ENCODE results near the gene B3GALNT2.
"Not testable (repeated sequence)": the region's sequence is repeated elsewhere in the genome, so short reads cannot be mapped to it uniquely, and the experiment has no call there.

The B3GALNT2 gene

DNA sequence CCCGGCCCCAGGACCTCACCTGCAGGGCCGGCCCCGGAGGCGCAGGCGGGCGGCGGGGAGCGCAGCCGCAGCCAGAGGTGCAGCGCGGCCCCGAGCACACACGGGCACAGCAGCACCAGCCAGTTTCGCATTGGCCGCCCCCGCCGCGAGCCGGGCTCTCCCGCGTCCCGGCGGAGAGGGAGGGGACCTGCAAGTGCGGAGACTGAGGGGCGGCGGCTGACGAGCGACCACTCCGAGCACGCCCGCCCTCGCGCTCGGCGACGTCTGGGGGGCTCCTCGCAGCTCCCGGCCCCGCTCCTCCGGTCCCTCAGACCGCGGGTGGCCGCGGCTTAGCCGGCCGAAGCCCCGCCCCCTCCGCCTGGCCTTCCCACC lies at the start of gene B3GALNT2:
TSS of gene B3GALNT2 (minus strand) at position 331 of the 372 bp plus-strand sequence. CDS start at position 131, 200 bp downstream.
- Mint-ChIP-seq H3K9me3 (no peaks in the 10 kb centered on the region), H3K4me3 (peak within 1 kb of the TSS; percentile 88), H3K27me3 (ENCODE audit: low read depth) (peaks cover 4% of the 10 kb centered on the region), H3K36me3 (ENCODE audit: low read depth) (peaks cover 3% of the 10 kb centered on the region), H3K4me1 (ENCODE audit: low read depth) (peaks cover 24% of the 10 kb centered on the region), H3K27ac (peak within 1 kb of the TSS; percentile 92)
- DNase-seq (ENCODE audit: low spot score), result no peak

DNA sequence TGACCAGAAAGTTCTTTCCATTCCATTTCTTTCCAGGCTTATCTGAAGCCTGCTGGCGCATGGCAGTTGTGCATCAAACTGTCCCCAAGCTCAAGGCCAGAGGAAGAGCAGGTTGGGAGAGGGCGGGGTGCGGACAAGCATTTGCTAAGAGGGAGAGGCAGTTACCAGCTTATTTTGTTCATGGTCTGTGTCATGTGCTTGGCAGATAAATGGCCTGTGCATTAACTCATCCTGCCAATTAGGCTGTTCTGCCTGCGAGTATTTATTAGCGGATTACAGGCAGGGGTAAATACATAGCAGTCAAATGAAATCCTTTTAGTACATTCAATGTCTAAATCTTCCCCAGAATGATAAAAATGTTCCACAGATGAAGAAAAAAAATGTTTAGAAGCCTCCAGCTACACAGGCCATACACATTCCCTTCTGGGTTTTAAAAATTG lies 48.9 kb upstream of the B3GALNT2 start:
- Mint-ChIP-seq H3K27me3 (ENCODE audit: low read depth) (no peaks in the 10 kb centered on the region), H3K4me3 (no peak overlapping the region), H3K4me1 (ENCODE audit: low read depth) (no peaks in the 10 kb centered on the region), H3K36me3 (ENCODE audit: low read depth) (no peaks in the 10 kb centered on the region), H3K9me3 (no peaks in the 10 kb centered on the region), H3K27ac (no peak overlapping the region)
- DNase-seq (ENCODE audit: low spot score), result no peak

DNA sequence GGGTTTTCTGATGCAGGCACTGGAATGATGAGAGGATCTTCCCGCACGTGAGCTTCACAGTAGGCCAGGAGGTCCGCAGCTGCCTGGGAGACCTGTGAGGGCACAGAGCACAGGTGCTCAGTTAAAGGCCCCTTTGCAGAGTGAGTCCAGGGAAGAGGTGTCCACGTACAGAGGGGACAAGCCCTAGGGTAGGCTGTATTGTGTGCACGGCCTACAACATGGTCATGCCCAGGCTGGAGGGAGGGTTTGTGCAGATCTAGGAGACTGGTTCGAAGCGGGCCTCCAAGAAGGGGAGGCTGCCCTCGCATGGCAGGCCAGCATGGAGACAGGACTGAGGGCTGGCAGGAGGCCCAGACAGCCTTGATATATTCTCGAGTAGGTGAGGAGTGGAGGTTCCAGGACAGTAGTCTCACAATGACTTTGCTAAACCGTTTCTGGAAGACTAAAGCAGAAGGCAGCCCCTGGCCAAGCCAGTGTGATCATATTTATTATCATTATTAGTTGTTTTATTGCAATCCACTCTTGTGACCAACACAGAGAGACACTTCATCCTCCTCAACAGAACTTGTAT lies 48.0 kb upstream of the B3GALNT2 start:
- H3K4me3 Mint-ChIP-seq, result no peak overlapping the region
- no peak overlapping the region for H3K27ac Mint-ChIP-seq
- peaks cover 3% of the 10 kb centered on the region for H3K27me3 Mint-ChIP-seq (ENCODE audit: low read depth)
- no peaks in the 10 kb centered on the region for H3K9me3 Mint-ChIP-seq
- H3K4me1 Mint-ChIP-seq (ENCODE audit: low read depth), result no peaks in the 10 kb centered on the region
- H3K36me3 Mint-ChIP-seq (ENCODE audit: low read depth), result no peaks in the 10 kb centered on the region
- DNase-seq (ENCODE audit: low spot score), result no peak

DNA sequence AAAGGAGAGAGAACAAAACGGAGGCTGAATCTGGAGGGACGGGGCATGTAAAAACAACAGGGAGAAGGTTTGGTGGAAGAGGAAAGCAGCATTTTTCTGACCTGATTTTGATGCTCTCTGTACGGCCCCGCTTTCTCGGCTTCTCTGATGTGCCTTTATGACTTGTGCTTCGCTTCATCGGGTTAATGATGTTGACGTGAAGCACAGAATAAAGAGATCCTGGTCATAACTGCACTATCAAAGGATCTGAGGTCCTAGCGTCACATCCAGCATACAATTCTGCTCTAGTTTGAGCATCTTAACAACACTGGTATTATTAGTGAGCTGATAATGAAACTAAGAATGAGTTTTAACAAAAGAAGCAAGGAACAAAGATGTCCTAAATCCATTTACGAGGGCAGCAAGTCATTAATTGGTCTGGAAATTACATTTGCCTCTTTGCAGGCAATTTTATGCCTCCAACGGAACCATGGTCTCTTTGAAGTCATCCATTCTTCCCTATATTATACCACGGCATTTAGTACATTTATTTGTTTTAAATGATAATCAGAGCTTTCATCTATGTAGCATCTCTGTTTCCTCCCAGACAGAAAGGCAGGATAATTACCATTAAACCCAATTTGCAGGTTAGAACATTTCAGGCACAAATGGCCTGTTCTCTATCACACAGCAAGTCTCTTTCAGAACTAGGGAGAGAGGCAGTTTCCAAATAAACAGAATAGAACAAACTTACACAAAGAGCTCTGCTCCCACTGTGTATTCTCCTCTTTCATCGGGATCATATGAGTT lies 45.3 kb upstream of the B3GALNT2 start:
- H3K36me3 Mint-ChIP-seq (ENCODE audit: low read depth), result no peaks in the 10 kb centered on the region
- DNase-seq (ENCODE audit: low spot score), result no peak
- H3K4me3 Mint-ChIP-seq, result no peak overlapping the region
- no peak overlapping the region for H3K27ac Mint-ChIP-seq
- no peaks in the 10 kb centered on the region for H3K9me3 Mint-ChIP-seq
- H3K4me1 Mint-ChIP-seq (ENCODE audit: low read depth), result no peaks in the 10 kb centered on the region
- peaks cover 5% of the 10 kb centered on the region for H3K27me3 Mint-ChIP-seq (ENCODE audit: low read depth)

DNA sequence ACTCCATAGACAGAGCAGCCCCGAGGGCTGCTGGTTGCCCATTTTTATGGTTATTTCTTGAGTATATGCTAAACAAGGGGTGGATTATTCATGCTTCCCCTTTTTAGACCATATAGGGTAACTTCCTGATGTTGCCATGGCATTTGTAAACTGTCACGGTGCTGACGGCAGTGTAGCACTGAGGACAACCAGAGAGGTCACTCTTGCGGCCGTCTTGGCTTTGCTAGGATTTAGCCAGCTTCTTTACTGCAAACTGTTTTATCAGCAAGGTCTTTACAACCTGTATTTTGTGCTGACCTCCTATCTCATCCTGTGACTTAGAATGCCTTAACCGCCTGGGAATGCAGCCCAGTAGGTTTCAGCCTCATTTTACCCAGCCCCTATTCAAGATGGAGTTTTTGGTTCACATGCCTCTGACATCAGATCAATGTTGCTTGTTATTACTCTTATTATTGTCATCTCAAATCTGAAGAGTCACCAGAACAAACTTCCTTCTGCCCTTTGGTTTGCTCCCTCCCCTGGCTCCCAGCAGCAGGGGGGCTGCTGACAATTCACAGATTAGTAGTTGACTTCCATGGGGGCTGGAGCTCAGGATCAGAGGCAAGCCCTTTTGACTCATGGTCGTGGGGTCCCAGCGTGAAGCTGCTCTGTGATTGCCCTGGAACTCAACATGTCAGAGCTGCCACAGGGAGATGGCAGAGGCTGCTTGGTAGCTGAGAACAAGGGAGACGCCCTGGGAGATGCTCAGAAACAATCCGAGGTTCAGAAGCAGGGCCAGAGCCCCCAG lies 42.3 kb upstream of the B3GALNT2 start:
- H3K4me1 Mint-ChIP-seq (ENCODE audit: low read depth); H3K27me3 Mint-ChIP-seq (ENCODE audit: low read depth); DNase-seq (ENCODE audit: low spot score); H3K9me3 Mint-ChIP-seq; H3K27ac Mint-ChIP-seq; H3K4me3 Mint-ChIP-seq; H3K36me3 Mint-ChIP-seq (ENCODE audit: low read depth): not testable (repeated sequence)

DNA sequence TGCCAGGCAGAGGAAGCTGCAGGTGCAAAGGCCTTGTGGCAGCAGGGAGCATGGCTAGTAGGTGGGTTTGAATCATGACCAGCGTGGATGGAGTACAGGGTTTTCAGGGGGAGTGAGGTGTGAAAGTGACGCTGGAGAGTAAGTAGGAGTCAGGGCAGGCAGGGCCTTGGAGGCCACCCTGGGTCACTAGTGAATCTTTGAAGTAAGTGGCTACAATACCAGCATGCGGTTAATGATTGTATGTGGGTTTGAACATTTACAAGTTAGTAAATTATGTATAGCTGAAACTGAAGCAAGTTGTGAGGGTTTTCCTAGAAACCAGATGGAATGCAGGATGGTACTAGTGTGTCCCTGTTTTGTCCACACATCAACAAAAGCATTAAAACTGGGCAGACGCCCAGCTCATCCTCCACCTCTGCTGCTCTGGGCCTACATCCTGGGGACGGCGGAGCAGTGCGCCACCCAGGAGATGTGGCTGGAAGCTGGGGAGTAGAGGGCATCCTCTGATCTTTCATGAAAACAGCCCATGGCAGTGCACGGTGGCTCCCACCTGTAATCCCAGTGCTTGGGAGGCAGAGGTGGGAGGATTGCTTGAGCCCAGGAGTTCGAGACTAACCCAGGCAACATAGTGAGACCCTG lies 41.2 kb upstream of the B3GALNT2 start:
- Mint-ChIP-seq H3K4me1 (ENCODE audit: low read depth) (no peaks in the 10 kb centered on the region), H3K27ac (no peak overlapping the region)

DNA sequence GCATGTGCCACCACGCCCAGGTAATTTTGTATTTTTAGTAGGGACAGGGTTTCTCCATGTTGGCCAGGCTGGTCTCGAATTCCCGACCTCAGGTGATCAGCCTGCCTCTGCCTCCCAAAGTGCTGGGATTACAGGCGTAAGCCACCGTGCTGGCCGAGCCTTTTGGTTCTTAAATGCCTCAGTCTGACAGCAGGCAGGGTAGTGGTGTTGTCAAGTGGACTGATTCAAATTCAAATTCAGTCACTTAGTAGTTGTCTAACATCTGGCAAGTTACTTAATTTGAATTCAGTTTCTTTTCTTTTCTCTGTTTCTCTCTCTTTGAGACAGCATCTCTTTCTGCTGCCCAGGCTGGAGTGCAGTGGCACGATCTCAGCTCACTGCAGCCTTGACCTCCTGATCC lies 38.6 kb upstream of the B3GALNT2 start:
- H3K27me3 Mint-ChIP-seq (ENCODE audit: low read depth); H3K4me1 Mint-ChIP-seq (ENCODE audit: low read depth); H3K9me3 Mint-ChIP-seq; H3K4me3 Mint-ChIP-seq; H3K36me3 Mint-ChIP-seq (ENCODE audit: low read depth); DNase-seq (ENCODE audit: low spot score); H3K27ac Mint-ChIP-seq: not testable (repeated sequence)

More for the DNA sequence above, 41.2 kb upstream of the B3GALNT2 start:
- Mint-ChIP-seq H3K36me3 (ENCODE audit: low read depth) (no peaks in the 10 kb centered on the region), H3K27me3 (ENCODE audit: low read depth) (peaks cover 5% of the 10 kb centered on the region), H3K4me3 (no peak overlapping the region), H3K9me3 (no peaks in the 10 kb centered on the region)
- DNase-seq (ENCODE audit: low spot score), result no peak

DNA sequence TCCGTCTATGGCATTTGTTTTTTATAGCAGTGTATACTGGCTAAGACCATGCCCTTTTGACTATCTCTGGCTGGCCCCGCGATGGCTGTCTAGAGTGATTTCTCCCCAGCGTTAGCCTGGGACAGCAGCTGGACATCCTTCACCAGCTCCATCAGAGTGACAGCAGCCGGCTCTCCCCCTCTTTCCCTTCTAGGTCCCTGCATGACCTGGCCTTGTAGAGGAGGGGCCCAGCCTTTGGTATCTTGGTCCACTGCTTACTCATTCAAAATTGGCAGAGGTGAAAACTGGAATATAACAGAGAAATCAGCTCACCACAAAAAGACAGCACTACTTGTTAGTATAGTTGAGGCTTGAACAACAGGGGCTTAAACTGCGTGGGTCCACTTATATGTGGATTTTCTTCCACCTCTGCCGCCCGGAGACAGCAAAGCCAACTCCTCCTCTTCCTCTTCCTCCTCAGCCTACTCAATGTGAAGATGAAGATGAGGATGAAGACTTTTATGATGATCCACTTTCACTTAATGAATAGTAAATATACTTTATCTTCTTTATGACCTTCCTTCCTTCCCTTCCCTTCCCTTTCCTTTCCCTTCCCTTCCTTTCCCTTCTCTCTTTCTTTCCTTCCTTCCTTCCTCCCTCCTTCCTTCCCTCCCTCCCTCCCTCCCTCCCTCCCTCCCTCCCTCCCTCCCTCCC lies 29.4 kb upstream of the B3GALNT2 start:
- DNase-seq (ENCODE audit: low spot score), result no peak
- Mint-ChIP-seq H3K36me3 (ENCODE audit: low read depth) (no peaks in the 10 kb centered on the region), H3K27me3 (ENCODE audit: low read depth) (no peaks in the 10 kb centered on the region), H3K4me3 (no peak overlapping the region), H3K27ac (no peak overlapping the region), H3K9me3 (no peaks in the 10 kb centered on the region), H3K4me1 (ENCODE audit: low read depth) (no peaks in the 10 kb centered on the region)

DNA sequence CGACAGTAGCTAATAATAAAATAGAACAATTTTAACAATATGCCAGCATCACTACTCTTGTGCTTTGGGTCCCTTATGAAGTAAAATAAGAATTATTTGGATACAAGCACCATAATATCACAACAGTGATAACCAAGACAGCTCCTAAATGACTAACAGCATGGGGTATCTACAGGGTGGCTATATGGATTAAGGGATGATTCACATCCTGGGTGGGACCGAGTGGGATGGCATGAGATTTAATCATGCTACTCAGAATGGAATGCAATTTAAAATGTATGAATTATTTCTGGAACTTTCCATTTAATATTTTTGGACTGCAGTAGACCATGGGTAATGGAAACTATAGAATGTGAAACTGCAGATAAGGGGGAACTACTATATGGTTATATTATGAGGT lies 28.1 kb upstream of the B3GALNT2 start:
- Mint-ChIP-seq H3K9me3 (no peaks in the 10 kb centered on the region), H3K4me1 (ENCODE audit: low read depth) (no peaks in the 10 kb centered on the region), H3K27ac (no peak overlapping the region)

DNA sequence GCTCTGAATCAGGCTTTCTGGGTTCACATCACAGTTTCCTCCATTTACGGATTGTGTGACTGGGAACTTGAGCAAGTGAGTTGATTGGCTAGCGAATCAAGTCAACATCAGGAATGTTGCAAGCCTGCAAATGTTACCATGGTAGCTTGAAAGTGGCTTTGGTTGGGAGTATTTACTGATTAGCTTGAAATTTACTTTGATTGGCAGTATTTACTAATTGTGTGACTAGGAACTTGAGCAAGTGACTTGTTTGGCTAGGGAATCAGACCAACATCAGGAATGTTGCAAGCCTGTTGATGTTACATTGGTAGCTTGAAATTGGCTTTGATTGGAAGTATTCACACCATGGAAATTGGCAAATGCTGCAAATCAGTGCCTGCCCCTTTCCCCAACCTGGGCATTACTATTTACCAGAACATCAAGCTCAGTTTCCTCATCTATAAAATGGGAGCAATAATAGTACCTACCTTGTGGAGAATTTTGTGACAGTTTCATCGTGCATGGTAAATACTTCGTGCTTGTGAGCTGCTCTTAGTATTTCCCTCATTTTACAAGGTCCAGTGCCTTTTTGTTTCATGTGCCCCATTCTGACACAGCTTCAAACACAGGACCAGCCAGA lies 23.1 kb upstream of the B3GALNT2 start:
- no peak for DNase-seq (ENCODE audit: low spot score)
- Mint-ChIP-seq H3K27me3 (ENCODE audit: low read depth) (peaks cover 2% of the 10 kb centered on the region), H3K4me3 (no peak overlapping the region), H3K36me3 (ENCODE audit: low read depth) (no peaks in the 10 kb centered on the region), H3K27ac (no peak overlapping the region), H3K9me3 (no peaks in the 10 kb centered on the region), H3K4me1 (ENCODE audit: low read depth) (no peaks in the 10 kb centered on the region)

More for the DNA sequence above, 28.1 kb upstream of the B3GALNT2 start:
- peak; percentile 17 for DNase-seq (ENCODE audit: low spot score)
- Mint-ChIP-seq H3K27me3 (ENCODE audit: low read depth) (no peaks in the 10 kb centered on the region), H3K36me3 (ENCODE audit: low read depth) (no peaks in the 10 kb centered on the region), H3K4me3 (no peak overlapping the region)

DNA sequence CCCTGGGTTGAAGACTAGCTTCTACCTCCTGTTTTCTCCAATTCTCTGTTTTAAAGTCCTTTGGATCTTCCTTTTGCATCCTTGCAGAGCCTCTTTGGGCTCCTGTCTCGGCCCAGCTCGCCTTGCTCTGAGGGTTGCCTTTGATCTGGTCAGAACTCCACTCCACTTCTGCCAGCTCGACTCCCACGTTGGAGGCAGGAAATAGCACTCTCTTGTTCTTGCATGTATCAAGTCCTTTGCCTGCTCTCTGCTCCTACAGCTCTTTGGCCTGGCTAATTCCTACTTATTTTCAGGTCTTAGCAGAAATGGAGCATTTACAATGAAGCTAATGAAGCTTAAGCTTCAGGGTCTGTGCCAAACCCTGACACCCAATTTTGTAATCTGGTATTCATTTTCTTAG lies 21.1 kb upstream of the B3GALNT2 start:
- no peaks in the 10 kb centered on the region for H3K4me1 Mint-ChIP-seq (ENCODE audit: low read depth)
- DNase-seq (ENCODE audit: low spot score), result no peak
- H3K27ac Mint-ChIP-seq, result no peak overlapping the region
- H3K4me3 Mint-ChIP-seq, result no peak overlapping the region
- H3K9me3 Mint-ChIP-seq, result no peaks in the 10 kb centered on the region
- H3K36me3 Mint-ChIP-seq (ENCODE audit: low read depth), result no peaks in the 10 kb centered on the region
- H3K27me3 Mint-ChIP-seq (ENCODE audit: low read depth), result peaks cover 2% of the 10 kb centered on the region

DNA sequence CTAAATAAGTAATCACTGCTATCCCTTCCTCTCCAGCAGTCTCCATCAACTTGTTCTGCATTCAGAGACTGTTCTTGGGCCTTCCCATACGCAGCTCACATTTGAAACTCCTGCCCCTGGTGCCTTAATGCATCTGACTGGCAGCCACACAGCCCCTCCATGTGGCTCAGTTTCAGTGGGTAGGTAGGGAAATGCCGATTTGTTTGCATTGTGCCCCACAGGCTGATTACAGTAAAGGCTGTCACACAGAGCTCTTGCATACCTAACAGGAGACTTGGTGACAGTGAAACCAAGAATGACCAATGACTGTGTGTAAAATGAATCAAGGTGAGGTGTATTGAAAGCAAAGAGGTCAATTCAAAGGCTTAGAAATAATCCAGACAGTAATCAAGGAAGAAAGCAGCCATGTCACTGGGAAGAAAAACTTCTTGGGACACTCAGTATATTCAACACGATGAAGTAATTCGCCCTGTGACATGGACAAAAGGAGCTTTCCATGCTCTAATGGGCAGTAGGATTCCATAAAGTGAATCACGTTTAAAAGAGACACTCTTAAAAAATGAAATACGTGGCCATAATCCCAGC lies 12.7 kb upstream of the B3GALNT2 start:
- Mint-ChIP-seq H3K27ac (no peak overlapping the region), H3K36me3 (ENCODE audit: low read depth) (no peaks in the 10 kb centered on the region), H3K27me3 (ENCODE audit: low read depth) (peaks cover 11% of the 10 kb centered on the region), H3K4me1 (ENCODE audit: low read depth) (no peaks in the 10 kb centered on the region), H3K9me3 (no peaks in the 10 kb centered on the region), H3K4me3 (no peak overlapping the region)
- no peak for DNase-seq (ENCODE audit: low spot score)
